HEK293T (cell line): ENCODE data around the gene CELF2.

Experiments used
- BHLHE40 ChIP-seq: fragments of 450-650 bp; IDR thresholded peaks from 2 replicates; pipeline ENCODE4 v1.6.1; 2016; ENCODE audit warnings: mild to moderate bottlenecking, moderate library complexity, borderline replicate concordance
- CTBP1 ChIP-seq: fragments of 450-650 bp; IDR thresholded peaks from 2 replicates; pipeline ENCODE4 v1.6.1; 2016; ENCODE audit warnings: borderline replicate concordance
- ELF4 ChIP-seq: fragments of 450-650 bp; IDR thresholded peaks from 2 replicates; pipeline ENCODE4 v1.6.1; 2017; ENCODE audit warnings: antibody characterized with exemption
- FOXA1 ChIP-seq: fragments of 450-650 bp; IDR thresholded peaks from 2 replicates; pipeline ENCODE4 v1.6.1; 2016; ENCODE audit warnings: mild to moderate bottlenecking
- FOXK2 ChIP-seq: fragments of 450-650 bp; IDR thresholded peaks from 2 replicates; pipeline ENCODE4 v1.6.1; 2016; ENCODE audit warnings: mild to moderate bottlenecking
- FOXM1 ChIP-seq: fragments of 450-650 bp; IDR thresholded peaks from 2 replicates; pipeline ENCODE4 v1.6.1; 2017; ENCODE audit warnings: mild to moderate bottlenecking, borderline replicate concordance
- HDGF ChIP-seq: fragments of 450-650 bp; IDR thresholded peaks from 2 replicates; pipeline ENCODE4 v1.6.1; 2017; ENCODE audit warnings: antibody characterized with exemption, borderline replicate concordance
- L3MBTL2 ChIP-seq: fragments of 450-650 bp; conservative IDR thresholded peaks from 2 replicates; pipeline ENCODE4 v1.6.1; 2016; ENCODE audit warnings: mild to moderate bottlenecking
- LEF1 ChIP-seq: fragments of 450-650 bp; IDR thresholded peaks from 2 replicates; pipeline ENCODE4 v1.6.1; 2017; ENCODE audit warnings: mild to moderate bottlenecking, borderline replicate concordance
- NFRKB ChIP-seq: fragments of 450-650 bp; IDR thresholded peaks from 2 replicates; pipeline ENCODE4 v1.6.1; 2016; ENCODE audit warnings: mild to moderate bottlenecking, moderate library complexity
- SP1 ChIP-seq: fragments of 450-650 bp; IDR thresholded peaks from 2 replicates; pipeline ENCODE4 v1.6.1; 2017
- SUZ12 ChIP-seq: fragments of 450-650 bp; IDR thresholded peaks from 2 replicates; pipeline ENCODE4 v1.6.1; 2016; ENCODE audit warnings: mild to moderate bottlenecking

DNA sequence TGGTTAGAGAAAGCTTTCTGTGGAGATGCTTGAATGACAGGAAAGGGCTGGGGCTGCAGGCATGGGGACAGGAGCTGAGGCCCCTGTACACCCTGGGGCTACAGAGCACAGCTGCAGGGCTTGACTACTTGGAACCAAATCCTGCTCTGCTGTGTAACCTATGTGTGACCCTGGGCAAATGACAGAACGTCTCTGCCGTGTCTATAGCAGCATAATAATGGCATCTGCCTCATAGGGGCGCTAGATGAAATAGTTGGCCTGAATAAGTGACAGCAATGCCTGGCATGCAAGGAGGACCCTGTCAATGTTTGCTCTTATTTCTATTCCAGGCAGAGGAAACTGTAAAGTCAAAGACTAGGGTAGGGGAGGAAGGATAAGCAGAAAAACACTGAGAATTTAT is 339.8 kb downstream of the CELF2 start:
- TF ChIP-seq SP1 (no peak), HDGF (no peak), LEF1 (no peak), SUZ12 (no peak), FOXK2 (no peak), FOXM1 (no peak), FOXA1 (no peak), BHLHE40 (no peak), ELF4 (no peak), L3MBTL2 (no peak), CTBP1 (no peak), NFRKB (no peak)
